Measurements from ENCODE around the gene ZBTB46.

The ZBTB46 gene

GRCh38 chr20:63858393-63859165, 27.5 kb upstream of the ZBTB46 start:
- DNase-seq = peak; percentile 47
- H3K27me3 ChIP-seq (ENCODE audit: insufficient read depth, low read depth, severe bottlenecking) = no peaks in the 10 kb centered on the region
- TF ChIP-seq CTCF (IDR thresholded peaks at IDR 0.05; ENCODE audit: low read depth, low read length) = peak; percentile 60
- no peaks in the 10 kb centered on the region for H3K36me3 ChIP-seq
- 0 out of 2 replicates have a peak overlapping the region, but pooled peaks have one; percentile 4 for H3K4me3 ChIP-seq (ENCODE audit: low read depth, low read length)
- H3K27ac ChIP-seq = peak overlapping the region; percentile 61
- H3K9me3 ChIP-seq (ENCODE audit: severe bottlenecking) = no peaks in the 10 kb centered on the region

- TF ChIP-seq CTCF (IDR thresholded peaks at IDR 0.05; ENCODE audit: low read depth, low read length) = no peak
- DNase-seq = no peak
- Histone ChIP-seq H3K36me3 (no peaks in the 10 kb centered on the region), H3K9me3 (ENCODE audit: severe bottlenecking) (no peaks in the 10 kb centered on the region), H3K4me3 (ENCODE audit: low read depth, low read length) (no peak overlapping the region), H3K27ac (peak overlapping the region; percentile 61), H3K27me3 (ENCODE audit: insufficient read depth, low read depth, severe bottlenecking) (no peaks in the 10 kb centered on the region)
Observed at GRCh38 chr20:63857764-63858392, 26.8 kb upstream of the ZBTB46 start.

- Histone ChIP-seq H3K4me3 (ENCODE audit: low read depth, low read length) (no peak overlapping the region), H3K27ac (no peak overlapping the region), H3K9me3 (ENCODE audit: severe bottlenecking) (no peaks in the 10 kb centered on the region), H3K36me3 (no peaks in the 10 kb centered on the region), H3K27me3 (ENCODE audit: insufficient read depth, low read depth, severe bottlenecking) (no peaks in the 10 kb centered on the region)
- no peak for DNase-seq
- no peak for TF ChIP-seq CTCF (IDR thresholded peaks at IDR 0.05; ENCODE audit: low read depth, low read length)
Observed at GRCh38 chr20:63856098-63856511, 25.0 kb upstream of the ZBTB46 start.

GRCh38 chr20:63855363-63856097, 24.5 kb upstream of the ZBTB46 start:
- no peaks in the 10 kb centered on the region for H3K27me3 ChIP-seq (ENCODE audit: insufficient read depth, low read depth, severe bottlenecking)
- peak; percentile 35 for DNase-seq
- H3K36me3 ChIP-seq = no peaks in the 10 kb centered on the region
- no peak for TF ChIP-seq CTCF (IDR thresholded peaks at IDR 0.05; ENCODE audit: low read depth, low read length)
- no peaks in the 10 kb centered on the region for H3K9me3 ChIP-seq (ENCODE audit: severe bottlenecking)
- H3K4me3 ChIP-seq (ENCODE audit: low read depth, low read length) = peak overlapping the region; percentile 35
- H3K27ac ChIP-seq = peak overlapping the region; percentile 88

- peak overlapping the region; percentile 35 for H3K4me3 ChIP-seq (ENCODE audit: low read depth, low read length)
- peak; percentile 88 for DNase-seq
- H3K27me3 ChIP-seq (ENCODE audit: insufficient read depth, low read depth, severe bottlenecking) = no peaks in the 10 kb centered on the region
- no peak for TF ChIP-seq CTCF (IDR thresholded peaks at IDR 0.05; ENCODE audit: low read depth, low read length)
- H3K27ac ChIP-seq = peak overlapping the region; percentile 88
- no peaks in the 10 kb centered on the region for H3K36me3 ChIP-seq
- no peaks in the 10 kb centered on the region for H3K9me3 ChIP-seq (ENCODE audit: severe bottlenecking)
Observed at GRCh38 chr20:63854766-63855362, 23.8 kb upstream of the ZBTB46 start.

All from WERI-Rb-1 (cell line).